Measurements from ENCODE around the gene PHF14.
A peak's percentile ranks its signal among the peaks of the same experiment; 100 is the strongest.

Gene PHF14

DNA sequence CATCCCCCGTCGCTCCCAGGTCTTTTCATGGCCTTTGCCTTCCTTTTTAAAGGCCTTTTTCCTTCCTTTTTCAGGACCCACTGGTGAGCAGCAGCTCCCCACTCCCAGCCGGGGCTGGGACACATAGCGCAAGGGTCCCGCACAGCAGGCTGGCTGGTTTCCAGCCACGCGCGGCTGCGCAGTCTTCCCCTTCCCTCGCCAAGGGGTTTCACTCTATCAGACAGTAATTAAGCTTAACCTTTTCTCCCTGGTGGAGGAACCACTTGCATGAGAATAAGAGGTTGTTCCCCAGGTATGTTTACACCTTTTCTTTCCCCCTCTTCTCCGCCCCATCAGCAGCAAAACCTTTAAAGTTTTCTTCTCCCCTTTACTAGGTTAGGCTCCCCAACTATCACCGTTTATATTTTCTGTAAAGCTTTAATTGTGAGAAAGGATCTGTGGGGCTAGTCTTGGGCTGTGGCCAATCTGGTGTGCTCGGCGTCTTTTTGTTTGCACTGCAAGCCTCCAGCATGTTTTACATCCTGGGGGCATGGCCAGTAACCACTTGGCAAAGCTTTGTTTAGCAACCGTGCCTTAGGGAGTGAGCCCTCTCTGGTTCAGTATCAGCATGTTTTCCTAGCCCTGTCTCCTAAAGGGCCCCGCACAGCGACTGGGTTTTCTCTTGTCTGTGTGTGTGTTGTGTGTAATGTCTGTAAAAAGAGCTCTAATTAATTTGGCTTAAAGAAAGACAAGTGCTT, 219.6 kb downstream of the PHF14 start:
- H3K27me3 ChIP-seq (replicated peaks): no peaks in the 10 kb centered on the region
- in situ Hi-C loops (cut with HindIII; ENCODE audit: low pct_ligation_motif_present, low sequenced_read_pairs): no loop called here
- no peaks in the 10 kb centered on the region for H3K36me3 ChIP-seq (replicated peaks)
- TF ChIP-seq CTCF (IDR thresholded peaks at IDR 0.05; ENCODE audit: low read depth, low read length, missing control alignments): no peak
- no peak overlapping the region for H3K27ac ChIP-seq
- peak overlapping the region; percentile 50 for H3K4me3 ChIP-seq (ENCODE audit: low read depth, low read length)
- no peak for DNase-seq

- Histone ChIP-seq H3K27ac (no peak overlapping the region), H3K36me3 (replicated peaks) (no peaks in the 10 kb centered on the region), H3K4me3 (ENCODE audit: low read depth, low read length) (no peak overlapping the region), H3K27me3 (replicated peaks) (no peaks in the 10 kb centered on the region)
- DNase-seq: no peak
- in situ Hi-C loops (cut with HindIII; ENCODE audit: low pct_ligation_motif_present, low sequenced_read_pairs): no loop called here
- TF ChIP-seq CTCF (IDR thresholded peaks at IDR 0.05; ENCODE audit: low read depth, low read length, missing control alignments): no peak
Observed at GRCh38 chr7:11193888-11194287, 220.2 kb downstream of the PHF14 start.

GRCh38 chr7:11194492-11194891, 220.8 kb downstream of the PHF14 start:
- no peak for TF ChIP-seq CTCF (IDR thresholded peaks at IDR 0.05; ENCODE audit: low read depth, low read length, missing control alignments)
- in situ Hi-C loops (cut with HindIII; ENCODE audit: low pct_ligation_motif_present, low sequenced_read_pairs): no loop called here
- H3K27ac ChIP-seq: no peak overlapping the region

GRCh38 chr7:11195502-11195901, 221.8 kb downstream of the PHF14 start:
- in situ Hi-C loops (cut with HindIII; ENCODE audit: low pct_ligation_motif_present, low sequenced_read_pairs): no loop called here
- no peak overlapping the region for H3K4me3 ChIP-seq (ENCODE audit: low read depth, low read length)
- TF ChIP-seq CTCF (IDR thresholded peaks at IDR 0.05; ENCODE audit: low read depth, low read length, missing control alignments): no peak

More at GRCh38 chr7:11194492-11194891, 220.8 kb downstream of the PHF14 start:
- no peak overlapping the region for H3K4me3 ChIP-seq (ENCODE audit: low read depth, low read length)
- no peaks in the 10 kb centered on the region for H3K36me3 ChIP-seq (replicated peaks)
- H3K27me3 ChIP-seq (replicated peaks): no peaks in the 10 kb centered on the region
- DNase-seq: no peak

GRCh38 chr7:11196143-11196542, 222.5 kb downstream of the PHF14 start:
- in situ Hi-C loops (cut with HindIII; ENCODE audit: low pct_ligation_motif_present, low sequenced_read_pairs): no loop called here
- no peaks in the 10 kb centered on the region for H3K36me3 ChIP-seq (replicated peaks)
- H3K4me3 ChIP-seq (ENCODE audit: low read depth, low read length): no peak overlapping the region
- TF ChIP-seq CTCF (IDR thresholded peaks at IDR 0.05; ENCODE audit: low read depth, low read length, missing control alignments): no peak
- H3K27me3 ChIP-seq (replicated peaks): no peaks in the 10 kb centered on the region
- DNase-seq: no peak
- H3K27ac ChIP-seq: no peak overlapping the region

More at GRCh38 chr7:11195502-11195901, 221.8 kb downstream of the PHF14 start:
- no peak for DNase-seq
- no peaks in the 10 kb centered on the region for H3K36me3 ChIP-seq (replicated peaks)
- no peaks in the 10 kb centered on the region for H3K27me3 ChIP-seq (replicated peaks)
- no peak overlapping the region for H3K27ac ChIP-seq

- in situ Hi-C loops (cut with HindIII; ENCODE audit: low pct_ligation_motif_present, low sequenced_read_pairs): no loop called here
- Histone ChIP-seq H3K27me3 (replicated peaks) (no peaks in the 10 kb centered on the region), H3K27ac (no peak overlapping the region), H3K4me3 (ENCODE audit: low read depth, low read length) (no peak overlapping the region), H3K36me3 (replicated peaks) (no peaks in the 10 kb centered on the region)
- no peak for DNase-seq
- no peak for TF ChIP-seq CTCF (IDR thresholded peaks at IDR 0.05; ENCODE audit: low read depth, low read length, missing control alignments)
Observed at GRCh38 chr7:11203224-11203623, 229.6 kb downstream of the PHF14 start.

Measured in brain microvascular endothelial cell (primary cell).